GM21360 (cell line): ENCODE results near the gene SAMD4B.
A peak's percentile ranks its signal among the peaks of the same experiment; 100 is the strongest.
"Not testable (repeated sequence)": the region's sequence is repeated elsewhere in the genome, so short reads cannot be mapped to it uniquely, and the experiment has no call there.

Experiments
- ATAC-seq: cut with Tn5 transposase; IDR thresholded peaks from one replicate; pipeline ENCODE4 v1.9.1; 2021; ENCODE audit warnings: mild to moderate bottlenecking, moderate library complexity; ENCODE audit not compliant: unreplicated experiment

Gene SAMD4B

GRCh38 chr19:39333507-39333906 lies 8.7 kb upstream of the SAMD4B start:
- ATAC-seq: no peak

GRCh38 chr19:39334444-39334976 lies 7.7 kb upstream of the SAMD4B start:
- ATAC-seq: no peak

GRCh38 chr19:39335168-39335548 lies 7.1 kb upstream of the SAMD4B start:
- no peak for ATAC-seq

GRCh38 chr19:39336483-39336882 lies 5.7 kb upstream of the SAMD4B start:
- ATAC-seq: no peak

GRCh38 chr19:39339674-39340073 lies 2.5 kb upstream of the SAMD4B start:
- no peak for ATAC-seq

GRCh38 chr19:39340156-39340555 lies 2.1 kb upstream of the SAMD4B start:
- ATAC-seq: not testable (repeated sequence)

- ATAC-seq: no peak
Observed at GRCh38 chr19:39341129-39341718, 997 bp upstream of the SAMD4B start.

GRCh38 chr19:39342647-39343305 lies 555 bp downstream of the SAMD4B start:
- ATAC-seq: no peak

- ATAC-seq: no peak
Observed at GRCh38 chr19:39345956-39346355, 3.7 kb downstream of the SAMD4B start.

- no peak for ATAC-seq
Observed at GRCh38 chr19:39347332-39348164, 5.3 kb downstream of the SAMD4B start.

GRCh38 chr19:39349326-39349725 lies 7.1 kb downstream of the SAMD4B start:
- ATAC-seq: no peak

- no peak for ATAC-seq
Observed at GRCh38 chr19:39350156-39350555, 7.9 kb downstream of the SAMD4B start.

- ATAC-seq: peak; percentile 66
Observed at GRCh38 chr19:39351537-39352064, 9.4 kb downstream of the SAMD4B start.

GRCh38 chr19:39352381-39353255 lies 10.4 kb downstream of the SAMD4B start:
- no peak for ATAC-seq

GRCh38 chr19:39355253-39355652 lies 13.0 kb downstream of the SAMD4B start:
- ATAC-seq: no peak

GRCh38 chr19:39356073-39356472 lies 13.9 kb downstream of the SAMD4B start:
- no peak for ATAC-seq

- no peak for ATAC-seq
Observed at GRCh38 chr19:39356647-39357046, 14.4 kb downstream of the SAMD4B start.

- ATAC-seq: no peak
Observed at GRCh38 chr19:39359026-39359425, 16.8 kb downstream of the SAMD4B start.

- no peak for ATAC-seq
Observed at GRCh38 chr19:39360599-39360998, 18.4 kb downstream of the SAMD4B start.
